Umbilical cord (tissue), 2 donors: ENCODE data around the gene CPOX. TPM values are rescaled to one million over a fixed set of nuclear protein-coding genes. Genes with fewer than 3 reads are reported as not detected.
"Not testable (repeated sequence)": the region's sequence is repeated elsewhere in the genome, so short reads cannot be mapped to it uniquely, and the experiment has no call there.

Experiments used
- DNase-seq: peaks from one replicate; pipeline ENCODE4 v3.0.0-alpha.2; 2015; ENCODE audit warnings: low spot score
- total RNA-seq: library from RNA; depleted of rRNA; stranded (reverse); fragments of >200 nt; gene quantifications from one replicate; pipeline ENCODE4 v1.2.3, GENCODE V29; 2014; ENCODE audit warnings: low replicate concordance; ENCODE audit not compliant: insufficient read depth

The CPOX gene
- 14.7 TPM for total RNA-seq

- DNase-seq: peak; percentile 99
Observed at GRCh38 chr3:98593046-98593936, at the start of gene CPOX. TSS of gene CPOX (minus strand) at chr3:98593611. CDS start at chr3:98593504, 107 bp downstream.

GRCh38 chr3:98642769-98643168 is 49.4 kb upstream of the CPOX start:
- DNase-seq: not testable (repeated sequence)

- DNase-seq: not testable (repeated sequence)
Observed at GRCh38 chr3:98641756-98642155, 48.3 kb upstream of the CPOX start.

- DNase-seq: not testable (repeated sequence)
Observed at GRCh38 chr3:98638515-98638914, 45.1 kb upstream of the CPOX start.

GRCh38 chr3:98630416-98630815 is 37.0 kb upstream of the CPOX start:
- DNase-seq: no peak

GRCh38 chr3:98628317-98628716 is 34.9 kb upstream of the CPOX start:
- no peak for DNase-seq

GRCh38 chr3:98626151-98626550 is 32.7 kb upstream of the CPOX start:
- DNase-seq: no peak

GRCh38 chr3:98623572-98624280 is 30.3 kb upstream of the CPOX start:
- DNase-seq: no peak

- no peak for DNase-seq
Observed at GRCh38 chr3:98617841-98618240, 24.4 kb upstream of the CPOX start.

- DNase-seq: no peak
Observed at GRCh38 chr3:98613616-98614015, 20.2 kb upstream of the CPOX start.

- DNase-seq: no peak
Observed at GRCh38 chr3:98612996-98613517, 19.6 kb upstream of the CPOX start.

GRCh38 chr3:98612587-98612986 is 19.2 kb upstream of the CPOX start:
- DNase-seq: no peak

- DNase-seq: no peak
Observed at GRCh38 chr3:98608029-98608428, 14.6 kb upstream of the CPOX start.

- DNase-seq: no peak
Observed at GRCh38 chr3:98603580-98603979, 10.2 kb upstream of the CPOX start.

GRCh38 chr3:98602078-98602678 is 8.8 kb upstream of the CPOX start:
- DNase-seq: peak; percentile 73

GRCh38 chr3:98601180-98601579 is 7.8 kb upstream of the CPOX start:
- DNase-seq: no peak

- no peak for DNase-seq
Observed at GRCh38 chr3:98600412-98601095, 7.1 kb upstream of the CPOX start.

GRCh38 chr3:98599647-98600411 is 6.4 kb upstream of the CPOX start:
- no peak for DNase-seq

- no peak for DNase-seq
Observed at GRCh38 chr3:98598492-98598891, 5.1 kb upstream of the CPOX start.
